ENCODE data around the gene CYP51A1.

DNA sequence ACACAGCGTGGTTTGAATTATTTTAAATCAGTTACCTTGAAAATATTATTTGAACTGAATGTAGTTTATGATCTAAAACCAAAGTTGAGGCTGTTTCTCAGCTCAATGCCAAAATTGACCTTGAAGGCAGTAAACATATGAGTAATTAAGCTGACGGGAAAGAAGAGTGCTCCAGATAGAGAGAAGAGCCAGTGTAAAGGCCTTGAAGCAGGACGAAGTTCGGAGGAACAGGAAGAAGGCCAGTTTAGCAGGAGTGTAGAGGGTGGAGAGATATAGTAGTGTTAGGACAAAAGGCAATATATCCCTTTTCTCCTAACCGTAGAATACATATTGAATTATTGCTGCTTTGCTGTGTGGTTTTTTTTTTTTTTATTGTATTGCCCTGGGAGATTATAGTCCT lies 63.2 kb downstream of the CYP51A1 start:
- TF ChIP-seq EZH2phosphoT487 (IDR thresholded peaks at IDR 0.05; ENCODE audit: borderline replicate concordance, low read length) (no peak), CTCF (IDR thresholded peaks at IDR 0.05; ENCODE audit: low read depth, low read length, poor library complexity, severe bottlenecking) (no peak)

Data from DOHH2 (cell line).